ENCODE data around the gene SMG7. TPM values are rescaled to one million over a fixed set of nuclear protein-coding genes. Genes with fewer than 3 reads are reported as not detected.

Gene SMG7
- total RNA-seq, 1 donor from 2014 or later = 70.0 TPM

DNA sequence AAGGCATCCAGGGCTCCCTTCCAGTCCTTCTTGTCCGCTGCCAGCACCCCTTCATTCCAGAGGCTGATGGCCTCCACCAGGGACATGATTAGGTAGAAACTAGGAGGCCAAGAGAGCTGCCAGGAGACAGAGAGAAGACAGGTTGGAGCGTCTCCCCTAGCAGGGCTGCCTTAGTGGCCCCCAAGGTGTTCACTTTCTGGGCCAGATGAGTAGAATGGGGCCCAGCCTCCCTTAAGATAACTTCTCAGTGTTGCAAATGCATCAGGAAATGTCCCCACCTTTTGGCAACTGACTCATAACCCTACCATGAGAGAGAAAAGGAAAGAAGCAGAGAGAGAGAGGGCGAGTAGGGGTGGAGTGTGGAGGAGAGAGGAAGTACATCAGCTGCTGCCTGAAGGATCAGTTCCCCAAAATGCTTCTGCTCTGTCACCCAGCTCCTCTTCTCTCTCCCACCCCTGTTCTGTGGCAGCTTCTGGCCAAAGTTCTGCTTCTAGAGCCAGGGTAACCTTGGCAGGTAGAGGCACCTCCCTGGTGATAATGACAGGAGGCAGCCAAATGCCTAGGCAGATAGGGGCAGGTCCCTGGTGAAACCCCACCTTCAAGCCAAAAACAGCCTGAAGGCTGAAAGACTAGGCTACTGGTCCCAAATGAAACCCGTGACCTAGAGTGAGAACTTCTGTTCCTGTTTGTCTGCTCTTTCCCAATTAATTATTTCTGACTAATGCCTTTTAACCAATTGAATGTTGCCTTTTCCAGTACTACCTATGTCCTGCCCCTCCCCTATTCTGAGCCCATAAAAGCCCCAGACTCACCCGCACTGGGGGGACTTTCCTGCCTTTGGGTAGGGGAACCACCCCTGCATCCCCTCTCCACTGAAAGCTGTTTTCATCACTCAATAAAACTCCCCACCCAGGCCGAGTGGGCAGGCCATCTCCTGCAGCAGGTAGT, 118.2 kb downstream of the SMG7 start, which contains the start of gene NCF2:
Gene NCF2 (minus strand): TSS at position 216 of the 948 bp plus-strand sequence. CDS start 130 bp downstream, at position 86.
- peak; percentile 30 for DNase-seq (ENCODE audit: low spot score)

DNA sequence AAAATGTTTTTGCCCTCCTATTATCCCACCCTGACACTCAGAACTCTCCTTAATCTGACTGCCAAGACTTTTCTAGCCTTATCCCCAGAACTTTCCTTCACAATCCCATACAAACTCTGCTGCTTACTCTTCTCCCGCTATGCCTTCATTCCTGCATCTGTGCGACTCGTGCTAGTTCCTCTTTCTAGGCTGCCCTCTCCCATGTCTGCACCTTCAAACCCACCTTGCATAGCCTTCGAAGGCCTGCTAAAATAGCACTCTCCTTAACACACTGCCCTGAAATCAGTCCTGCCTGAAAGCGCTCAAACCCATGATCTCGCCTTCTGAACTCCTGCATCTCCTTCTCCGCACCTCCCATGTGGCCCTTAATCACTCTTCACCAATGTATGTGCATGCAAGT, 120.4 kb downstream of the SMG7 start:
- no peak for DNase-seq (ENCODE audit: low spot score)

DNA sequence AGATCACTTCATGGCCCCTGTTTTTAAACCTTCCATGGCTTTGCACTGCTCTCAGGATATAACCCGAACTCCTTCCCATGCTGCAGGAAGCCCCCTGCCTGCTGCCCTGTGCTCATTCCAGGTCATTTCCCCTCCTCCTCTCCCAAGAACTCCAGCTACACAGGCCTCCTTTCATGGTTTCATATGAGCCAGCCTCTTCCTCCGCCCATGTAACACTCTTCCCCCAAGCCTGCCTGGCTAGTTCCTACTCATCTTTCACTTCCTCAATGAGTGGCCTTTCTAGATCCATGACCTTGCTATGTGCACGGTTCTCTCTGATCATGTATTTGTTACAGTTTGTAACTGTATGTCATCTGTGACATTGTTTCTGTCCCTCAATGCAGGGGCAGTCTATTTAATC, 121.1 kb downstream of the SMG7 start:
- DNase-seq (ENCODE audit: low spot score) = no peak

DNA sequence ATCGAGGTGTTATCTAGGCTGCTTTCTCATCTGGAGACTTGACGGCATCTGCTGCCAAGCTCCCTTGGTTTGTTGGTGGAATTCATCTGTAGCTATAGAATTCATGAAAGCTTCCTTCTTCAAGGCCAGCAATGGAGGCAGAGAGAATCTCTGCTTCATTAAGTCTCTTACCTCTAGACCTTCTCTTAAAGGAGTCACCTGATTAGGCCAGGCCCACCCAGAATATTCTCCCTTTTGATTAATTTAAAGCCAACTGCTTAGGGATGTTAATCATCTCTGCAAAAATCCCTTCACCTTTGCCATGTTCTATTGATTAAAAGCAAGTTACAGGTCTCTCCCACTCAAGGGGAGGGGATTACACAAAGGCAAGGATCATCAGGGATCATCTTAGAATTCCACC, 123.2 kb downstream of the SMG7 start:
- DNase-seq (ENCODE audit: low spot score) = no peak

DNA sequence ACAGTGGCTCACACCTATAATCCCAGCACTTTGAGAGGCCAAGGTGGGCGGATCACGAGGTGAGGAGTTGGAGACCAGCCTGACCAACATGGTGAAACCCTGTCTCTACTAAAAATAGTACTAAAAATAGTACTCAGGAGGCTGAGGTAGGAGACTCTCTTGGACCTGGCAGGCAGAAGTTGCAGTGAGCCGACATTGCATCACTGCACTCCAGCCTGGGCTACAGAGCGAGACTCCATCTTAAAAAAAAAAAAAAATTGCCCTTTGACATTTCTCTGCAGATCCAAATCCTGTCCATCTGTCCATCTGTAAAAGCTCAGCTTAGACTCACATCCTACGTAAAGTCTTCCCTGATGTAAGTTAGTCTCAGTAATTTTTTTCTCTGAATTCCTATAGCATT, 124.2 kb downstream of the SMG7 start:
- DNase-seq (ENCODE audit: low spot score) = no peak

DNA sequence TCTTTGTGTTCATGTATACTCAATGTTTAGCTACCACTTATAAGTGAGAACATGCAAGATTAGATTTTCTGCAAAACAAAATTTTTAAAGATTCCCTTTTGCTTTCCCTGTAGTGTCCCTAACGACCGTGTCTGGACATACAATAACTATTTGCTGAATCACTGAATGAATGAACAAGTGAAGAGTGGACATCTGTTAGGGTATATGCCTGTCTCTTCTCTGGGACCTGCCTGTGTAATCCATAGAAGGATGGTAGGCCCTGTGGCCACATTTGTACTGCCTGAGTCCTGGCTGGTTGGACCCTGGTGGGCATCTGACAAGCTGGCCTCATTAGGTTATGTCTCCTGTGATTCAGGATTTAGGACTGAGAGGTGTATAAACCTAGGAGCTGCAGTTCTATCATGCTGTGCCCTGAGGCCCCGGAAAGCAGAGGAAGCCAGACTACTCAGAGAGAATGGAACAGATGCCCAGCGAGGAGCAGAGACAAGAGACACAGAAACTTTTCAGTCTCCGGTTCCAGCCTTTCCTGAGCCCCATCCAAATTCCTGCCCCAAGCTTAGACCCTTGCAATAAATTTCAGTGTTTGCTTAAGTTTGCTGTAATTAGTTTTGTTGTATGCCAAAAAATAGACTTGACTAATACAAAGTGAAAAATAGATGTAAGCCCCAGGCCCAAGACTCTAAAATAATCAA, 125.5 kb downstream of the SMG7 start:
- DNase-seq (ENCODE audit: low spot score) = no peak

DNA sequence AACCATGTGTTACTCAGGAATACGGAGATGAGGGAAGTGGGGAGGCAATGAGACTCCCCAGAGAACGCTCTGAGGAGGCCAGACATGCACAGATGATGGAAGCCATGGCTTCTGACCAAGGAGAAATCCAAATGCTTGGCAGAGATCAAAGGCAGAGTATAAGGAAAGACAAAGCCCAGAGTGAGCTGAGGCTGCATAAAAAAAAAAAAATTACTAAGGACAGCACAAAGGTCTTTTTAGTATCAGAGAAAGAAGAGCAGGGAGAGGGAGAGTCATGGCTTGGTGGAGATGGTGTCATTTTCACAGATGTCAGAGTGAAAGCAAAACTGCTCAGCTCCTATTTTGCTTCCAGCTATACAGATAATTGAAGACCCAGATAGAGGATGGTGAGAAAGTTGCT, 126.1 kb downstream of the SMG7 start:
- no peak for DNase-seq (ENCODE audit: low spot score)

DNA sequence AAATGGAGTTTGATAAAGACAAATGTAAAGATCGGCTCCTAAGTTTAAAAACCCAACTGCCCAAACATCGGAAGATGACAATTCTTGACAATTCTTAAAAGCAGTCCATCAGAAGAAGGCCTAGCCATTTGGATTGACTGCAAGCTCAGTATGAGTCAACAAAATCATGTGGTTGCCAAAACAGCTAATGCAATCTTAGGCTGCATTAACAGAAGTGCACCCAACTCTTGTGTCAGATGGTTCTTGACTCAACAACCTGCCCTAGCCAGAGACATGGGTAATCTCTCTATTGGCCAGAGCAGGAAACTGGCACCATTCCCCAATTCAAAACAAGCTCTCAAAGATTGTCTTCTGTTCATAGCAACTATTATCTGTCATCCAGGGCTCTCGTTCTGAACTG, 127.8 kb downstream of the SMG7 start:
- DNase-seq (ENCODE audit: low spot score) = no peak

DNA sequence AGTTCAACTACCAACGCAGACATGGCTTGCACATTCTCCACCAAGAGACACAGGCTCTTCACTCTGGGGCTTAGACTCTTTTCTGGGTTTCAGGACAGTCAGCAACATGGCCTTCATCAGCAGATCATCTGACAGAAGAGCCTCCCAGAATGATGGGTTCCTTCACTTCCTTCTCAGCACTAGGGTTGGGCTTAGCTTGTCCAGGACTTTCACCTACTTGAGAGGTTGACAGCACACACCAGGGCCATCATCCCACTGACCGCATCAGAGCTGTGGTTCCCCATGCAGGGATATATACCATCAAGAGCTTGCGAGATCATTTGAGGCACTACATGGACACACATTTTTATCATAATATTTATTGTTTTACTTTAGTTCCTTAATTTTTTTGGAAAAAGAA, 128.3 kb downstream of the SMG7 start:
- no peak for DNase-seq (ENCODE audit: low spot score)

DNA sequence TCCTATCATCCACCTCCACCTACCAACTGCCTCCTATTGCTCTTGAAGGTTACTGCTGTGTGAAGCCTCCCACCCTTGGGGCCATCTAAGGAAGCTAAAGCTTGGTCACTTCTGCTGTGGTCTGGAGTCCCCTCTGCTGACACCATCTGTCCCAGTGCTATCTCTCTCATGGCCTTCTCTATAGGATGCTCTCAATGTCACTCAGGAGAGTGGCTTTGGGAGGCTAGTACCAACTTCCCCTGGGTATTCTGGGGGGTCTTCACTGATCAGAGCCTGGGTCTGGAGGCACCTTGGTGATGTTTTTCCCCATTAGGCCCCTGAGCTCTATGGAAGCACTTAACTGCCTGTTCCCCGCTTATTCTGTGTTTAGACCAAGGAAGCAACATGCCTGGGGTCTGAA, 130.2 kb downstream of the SMG7 start:
- no peak for DNase-seq (ENCODE audit: low spot score)

Other genes with a start within 250 kb of the SMG7 start
- gene NMNAT2, start 54.1 kb upstream of the SMG7 start, total RNA-seq = 16.9 TPM
- gene NCF2, start 118.0 kb downstream of the SMG7 start, total RNA-seq = 9.6 TPM
- gene ARPC5, start 163.3 kb downstream of the SMG7 start, total RNA-seq = 108 TPM
- not detected for gene APOBEC4, start 180.8 kb downstream of the SMG7 start, total RNA-seq